Loucy (cell line): ENCODE measurements around the gene IFI44.

Source experiments
- H2AFZ ChIP-seq: fragments of 200-600 bp; sonication (generic); 2 replicates; pipeline ENCODE4 v1.6.0; 2016; ENCODE audit warnings: antibody characterized with exemption, mild to moderate bottlenecking, low read length, moderate library complexity
- H3F3A ChIP-seq: fragments of 200-600 bp; 2 replicates; pipeline ENCODE4 v1.6.0; 2016; ENCODE audit warnings: antibody characterized with exemption, low read depth, mild to moderate bottlenecking
- H3K27me3 ChIP-seq: fragments of 200-600 bp; sonication (generic); 2 replicates; pipeline ENCODE4 v1.6.1; 2014; ENCODE audit warnings: low read length, mild to moderate bottlenecking; ENCODE audit not compliant: insufficient read depth, poor library complexity, severe bottlenecking
- H3K36me3 ChIP-seq: fragments of 200-600 bp; sonication (generic); 2 replicates; pipeline ENCODE4 v1.6.1; 2016; ENCODE audit warnings: low read length; ENCODE audit not compliant: insufficient read depth
- H3K4me1 ChIP-seq: fragments of 200-600 bp; sonication (generic); 2 replicates; pipeline ENCODE4 v1.5.1; 2014; ENCODE audit warnings: low read length, mild to moderate bottlenecking; ENCODE audit not compliant: insufficient read depth, poor library complexity, severe bottlenecking
- H3K4me2 ChIP-seq: fragments of 200-600 bp; sonication (generic); 2 replicates; pipeline ENCODE4 v1.6.0; 2014; ENCODE audit warnings: antibody characterized with exemption, low read length, low read depth, mild to moderate bottlenecking; ENCODE audit not compliant: poor library complexity, severe bottlenecking
- H3K4me3 ChIP-seq: fragments of 200-600 bp; sonication (generic); 2 replicates; pipeline ENCODE4 v1.5.1; 2014; ENCODE audit warnings: low read length, mild to moderate bottlenecking, mixed read lengths; ENCODE audit not compliant: poor library complexity, severe bottlenecking
- H3K79me2 ChIP-seq: fragments of 200-600 bp; sonication (generic); 2 replicates; pipeline ENCODE4 v1.6.1; 2014; ENCODE audit warnings: low read length; ENCODE audit not compliant: insufficient read depth
- H3K9ac ChIP-seq: fragments of 200-600 bp; sonication (generic); 2 replicates; pipeline ENCODE4 v1.6.0; 2014; ENCODE audit warnings: mild to moderate bottlenecking, low read depth, low read length, moderate library complexity; ENCODE audit not compliant: poor library complexity, severe bottlenecking
- H3K9me2 ChIP-seq: fragments of 200-600 bp; sonication (generic); replicated peaks from 2 replicates; pipeline ENCODE4 v1.6.1; 2016; ENCODE audit warnings: low read depth, low read length, mixed read lengths
- H3K9me3 ChIP-seq: fragments of 200-600 bp; sonication (generic); 2 replicates; pipeline ENCODE4 v1.6.1; 2014; ENCODE audit warnings: mild to moderate bottlenecking, antibody characterized with exemption, low read length, low read depth; ENCODE audit not compliant: insufficient read depth
- H4K20me1 ChIP-seq: fragments of 200-600 bp; sonication (generic); 2 replicates; pipeline ENCODE4 v1.6.0; 2014; ENCODE audit warnings: antibody characterized with exemption, low read length, mild to moderate bottlenecking; ENCODE audit not compliant: insufficient read depth, poor library complexity, severe bottlenecking
- EZH2phosphoT487 ChIP-seq: fragments of 200-600 bp; IDR thresholded peaks from 2 replicates; pipeline ENCODE4 v1.6.1; 2018; ENCODE audit warnings: antibody characterized with exemption, mild to moderate bottlenecking, moderate library complexity, borderline replicate concordance
- TF ChIP-seq, protein P1 (sequence below): fragments of 200-600 bp; sonication (generic); conservative IDR thresholded peaks from 2 replicates; pipeline ENCODE4 v1.5.1; 2014; ENCODE audit warnings: mild to moderate bottlenecking, antibody characterized with exemption, low read length

IFI44 gene

DNA sequence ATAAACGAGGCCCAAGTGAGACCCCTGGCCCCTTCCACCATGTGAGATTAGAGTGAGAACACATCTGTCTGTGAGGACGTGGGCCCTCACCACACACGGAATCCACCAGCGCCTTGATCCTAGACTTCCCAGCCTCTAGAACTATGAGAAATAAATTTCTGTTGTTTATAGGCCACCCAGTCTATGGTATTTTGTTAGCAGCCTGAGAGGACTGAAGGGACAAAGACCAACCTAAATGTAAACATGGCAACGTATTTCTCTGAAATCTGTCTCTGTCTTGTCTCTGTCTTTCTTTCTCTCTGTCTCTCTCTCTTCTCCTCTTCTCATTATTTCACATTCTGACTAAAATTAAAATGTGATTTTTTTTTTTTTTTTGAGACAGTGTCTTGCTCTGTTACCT lies 45.0 kb upstream of the IFI44 start:
- H4K20me1 ChIP-seq: no peaks in the 10 kb centered on the region
- no peak overlapping the region for H3K4me2 ChIP-seq
- H3K79me2 ChIP-seq: no peaks in the 10 kb centered on the region
- no peaks in the 10 kb centered on the region for H3K4me1 ChIP-seq
- no peak overlapping the region for H3K4me3 ChIP-seq
- no peak overlapping the region for H2AFZ ChIP-seq
- H3F3A ChIP-seq: no peaks in the 10 kb centered on the region
- no peak for TF ChIP-seq EZH2phosphoT487
- TF ChIP-seq, protein P1, sequence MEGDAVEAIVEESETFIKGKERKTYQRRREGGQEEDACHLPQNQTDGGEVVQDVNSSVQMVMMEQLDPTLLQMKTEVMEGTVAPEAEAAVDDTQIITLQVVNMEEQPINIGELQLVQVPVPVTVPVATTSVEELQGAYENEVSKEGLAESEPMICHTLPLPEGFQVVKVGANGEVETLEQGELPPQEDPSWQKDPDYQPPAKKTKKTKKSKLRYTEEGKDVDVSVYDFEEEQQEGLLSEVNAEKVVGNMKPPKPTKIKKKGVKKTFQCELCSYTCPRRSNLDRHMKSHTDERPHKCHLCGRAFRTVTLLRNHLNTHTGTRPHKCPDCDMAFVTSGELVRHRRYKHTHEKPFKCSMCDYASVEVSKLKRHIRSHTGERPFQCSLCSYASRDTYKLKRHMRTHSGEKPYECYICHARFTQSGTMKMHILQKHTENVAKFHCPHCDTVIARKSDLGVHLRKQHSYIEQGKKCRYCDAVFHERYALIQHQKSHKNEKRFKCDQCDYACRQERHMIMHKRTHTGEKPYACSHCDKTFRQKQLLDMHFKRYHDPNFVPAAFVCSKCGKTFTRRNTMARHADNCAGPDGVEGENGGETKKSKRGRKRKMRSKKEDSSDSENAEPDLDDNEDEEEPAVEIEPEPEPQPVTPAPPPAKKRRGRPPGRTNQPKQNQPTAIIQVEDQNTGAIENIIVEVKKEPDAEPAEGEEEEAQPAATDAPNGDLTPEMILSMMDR: no peak
- no peaks in the 10 kb centered on the region for H3K27me3 ChIP-seq
- no peak overlapping the region for H3K9ac ChIP-seq
- H3K9me2 ChIP-seq: no peaks in the 10 kb centered on the region
- H3K9me3 ChIP-seq: no peaks in the 10 kb centered on the region
- H3K36me3 ChIP-seq: no peaks in the 10 kb centered on the region

DNA sequence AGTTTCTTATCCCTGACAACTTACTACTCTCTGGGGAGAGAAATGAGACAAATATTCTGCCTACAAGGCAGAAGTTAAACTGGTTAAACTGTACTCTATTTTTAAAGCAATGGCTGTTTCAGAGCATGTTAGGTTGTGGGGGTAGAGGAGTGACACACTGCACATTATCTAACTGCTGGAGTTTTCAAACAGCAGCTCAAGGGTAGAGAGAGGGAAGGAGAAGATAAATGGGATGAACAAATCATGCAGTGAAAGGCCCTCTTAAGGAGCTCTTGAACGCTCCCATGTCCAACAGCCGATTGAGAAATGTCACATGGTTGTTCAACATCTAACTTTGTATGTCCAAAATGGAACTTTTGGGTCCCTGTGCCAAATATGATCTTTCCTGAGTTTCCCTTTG lies 43.4 kb upstream of the IFI44 start:
- Histone ChIP-seq H3K4me2 (no peak overlapping the region), H2AFZ (peak overlapping the region; percentile 55; the same call in 1 of the 2 replicates)

DNA sequence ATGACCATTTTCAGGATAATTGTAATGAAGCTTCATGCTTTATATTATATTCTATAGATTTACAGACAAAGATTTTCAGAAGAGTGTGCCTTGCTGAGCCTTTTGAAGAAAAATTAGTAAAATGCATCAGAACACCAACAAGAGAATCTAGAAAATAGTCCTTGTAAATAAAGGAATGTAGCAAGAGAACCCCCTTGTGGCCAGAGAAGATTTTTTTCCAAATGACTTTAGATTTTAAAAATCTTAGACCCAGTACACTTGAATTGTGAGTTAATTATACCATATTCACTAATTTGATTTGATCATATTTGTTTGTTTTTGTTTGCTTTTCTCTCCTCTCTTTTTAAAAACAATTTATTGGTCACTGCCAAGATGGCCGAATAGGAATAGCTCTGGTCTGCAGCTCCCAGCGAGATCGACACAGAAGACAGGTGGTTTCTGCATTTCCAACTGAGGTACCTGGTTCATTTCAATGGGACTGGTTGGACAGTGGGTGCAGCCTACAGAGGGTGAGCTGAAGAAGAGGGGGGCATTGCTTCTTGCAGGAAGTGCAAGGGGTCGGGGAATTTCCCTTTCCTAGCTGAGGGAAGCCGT lies 42.2 kb upstream of the IFI44 start:
- Histone ChIP-seq H4K20me1 (no peaks in the 10 kb centered on the region), H3K27me3 (no peaks in the 10 kb centered on the region), H2AFZ (peak overlapping the region; percentile 10; the same call in 1 of the 2 replicates), H3K4me2 (no peak overlapping the region), H3K36me3 (no peaks in the 10 kb centered on the region), H3K4me1 (no peaks in the 10 kb centered on the region), H3K4me3 (no peak overlapping the region), H3K9me2 (no peaks in the 10 kb centered on the region), H3K9ac (no peak overlapping the region), H3K9me3 (no peaks in the 10 kb centered on the region), H3F3A (no peaks in the 10 kb centered on the region), H3K79me2 (no peaks in the 10 kb centered on the region)
- TF ChIP-seq, protein P1: peak; percentile 73
- TF ChIP-seq EZH2phosphoT487: no peak

More for the DNA sequence above, 43.4 kb upstream of the IFI44 start:
- H3K27me3 ChIP-seq: no peaks in the 10 kb centered on the region
- H3K9ac ChIP-seq: no peak overlapping the region
- no peaks in the 10 kb centered on the region for H4K20me1 ChIP-seq
- no peaks in the 10 kb centered on the region for H3K9me2 ChIP-seq
- no peaks in the 10 kb centered on the region for H3K9me3 ChIP-seq
- TF ChIP-seq, protein P1: no peak
- no peak for TF ChIP-seq EZH2phosphoT487
- H3K4me3 ChIP-seq: no peak overlapping the region
- H3K4me1 ChIP-seq: no peaks in the 10 kb centered on the region
- no peaks in the 10 kb centered on the region for H3F3A ChIP-seq
- H3K79me2 ChIP-seq: no peaks in the 10 kb centered on the region
- no peaks in the 10 kb centered on the region for H3K36me3 ChIP-seq
